HG02870 (cell line): ENCODE measurements around the gene MYADML2.
"Not testable (repeated sequence)": the region's sequence is repeated elsewhere in the genome, so short reads cannot be mapped to it uniquely, and the experiment has no call there.

Experiments
- ATAC-seq: cut with Tn5 transposase; IDR thresholded peaks from one replicate; pipeline ENCODE4 v1.9.1; 2021; ENCODE audit warnings: mild to moderate bottlenecking, moderate library complexity; ENCODE audit not compliant: unreplicated experiment

MYADML2 gene

GRCh38 chr17:81959362-81960129 lies 12.5 kb upstream of the MYADML2 start:
- ATAC-seq = no peak

DNA sequence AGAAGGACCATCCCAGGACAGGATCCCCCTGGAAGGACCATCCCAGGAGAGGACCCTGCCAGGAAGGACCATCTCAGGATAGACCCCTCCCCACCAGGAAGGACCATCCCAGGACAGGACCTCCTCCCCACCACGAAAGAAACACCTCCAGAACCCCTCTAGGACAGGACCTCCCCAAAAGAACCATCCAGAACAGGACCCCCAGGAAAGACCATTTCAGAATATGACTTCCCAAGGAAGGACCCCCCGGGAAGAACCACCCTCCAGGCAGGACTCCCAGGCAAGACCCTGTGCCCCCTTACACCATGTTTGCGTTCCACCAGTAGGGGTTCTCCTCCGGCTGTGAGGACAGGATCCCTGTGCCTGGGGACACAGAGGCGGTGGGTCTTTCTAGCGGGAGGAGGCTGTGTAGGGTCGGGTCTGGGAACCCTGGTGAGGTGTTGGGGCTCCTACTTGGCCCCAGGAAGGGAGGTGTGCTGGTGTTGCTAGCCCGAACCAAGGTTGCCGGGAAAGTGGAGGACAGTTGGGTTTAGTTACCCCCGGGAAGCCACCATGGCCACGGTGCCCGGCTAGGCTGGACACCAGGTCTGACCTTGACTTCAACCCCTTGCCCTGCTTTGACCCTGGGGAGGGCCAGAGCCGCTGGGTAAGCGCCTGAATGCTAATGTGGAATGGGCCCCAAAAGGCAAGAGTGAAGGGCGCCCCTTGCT lies 11.8 kb upstream of the MYADML2 start:
- ATAC-seq = no peak

- no peak for ATAC-seq
Observed at GRCh38 chr17:81957691-81958432, 10.8 kb upstream of the MYADML2 start.

GRCh38 chr17:81956607-81957589 lies 9.9 kb upstream of the MYADML2 start:
- ATAC-seq = no peak

DNA sequence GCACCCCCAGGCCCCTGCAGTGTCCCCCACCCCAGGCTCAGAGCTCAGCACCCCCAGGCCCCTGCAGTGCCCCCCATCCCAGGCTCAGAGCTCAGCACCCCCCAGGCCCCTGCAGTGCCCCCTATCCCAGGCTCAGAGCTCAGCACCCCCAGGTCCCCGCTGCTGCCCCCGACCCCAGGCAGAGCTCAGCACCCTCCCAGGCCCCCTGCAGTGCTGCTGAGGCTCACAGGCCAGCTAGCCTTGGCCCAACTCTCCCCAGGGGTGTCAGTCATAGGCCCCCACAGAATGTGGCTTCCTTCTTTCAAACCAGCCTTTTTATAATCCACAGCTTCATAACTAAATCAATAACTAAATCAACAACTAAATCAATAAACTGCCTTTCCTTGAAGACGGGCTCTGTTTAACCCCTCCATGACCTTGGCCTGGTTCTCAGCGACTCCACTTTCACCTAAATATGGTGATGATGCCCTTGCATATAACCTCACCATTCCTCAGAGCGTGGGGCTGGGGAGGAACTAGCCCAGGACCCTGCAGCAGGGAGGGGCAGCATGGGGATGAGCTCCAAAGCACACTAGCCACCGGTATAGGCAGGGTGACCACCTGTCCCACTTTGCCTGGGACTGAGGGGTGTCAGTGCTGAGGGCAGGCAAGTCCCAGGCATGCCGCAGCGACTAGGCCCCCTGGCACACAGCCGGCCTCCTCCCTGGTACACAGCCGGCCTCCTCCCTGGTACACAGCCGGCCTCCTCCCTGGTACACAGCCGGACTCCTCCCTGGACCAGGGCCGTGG lies 8.9 kb upstream of the MYADML2 start:
- ATAC-seq = no peak

DNA sequence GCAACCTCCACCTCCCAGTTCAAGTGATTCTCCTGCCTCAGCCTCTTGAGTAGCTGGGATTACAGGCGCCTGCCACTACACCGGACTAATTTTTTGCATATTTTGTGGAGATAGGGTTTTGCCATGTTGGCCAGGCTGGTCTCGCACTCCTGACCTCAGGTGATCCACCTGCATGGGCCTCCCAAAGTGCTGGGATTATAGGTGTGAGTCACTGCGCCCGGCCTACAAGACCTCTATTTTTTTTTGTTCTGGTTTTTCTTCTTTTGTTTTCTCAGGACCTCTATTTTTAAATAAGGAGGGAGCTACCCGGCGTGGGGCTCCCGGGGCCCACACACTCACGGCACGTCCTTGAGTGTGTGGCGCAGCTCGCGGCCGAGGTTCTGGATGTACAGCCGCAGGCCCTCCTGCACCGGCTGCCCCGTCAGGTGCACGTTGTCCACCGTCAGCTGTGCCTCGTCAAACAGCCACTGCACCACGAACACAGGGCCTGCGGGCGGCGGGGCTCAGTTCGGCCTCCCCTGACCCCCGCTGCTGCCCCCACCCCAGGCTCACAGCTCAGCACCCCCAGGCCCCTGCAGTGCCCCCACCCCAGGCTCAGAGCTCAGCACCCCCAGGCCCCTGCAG lies 8.1 kb upstream of the MYADML2 start:
- no peak for ATAC-seq

- ATAC-seq = no peak
Observed at GRCh38 chr17:81954131-81955057, 7.4 kb upstream of the MYADML2 start.

GRCh38 chr17:81953443-81953842 lies 6.4 kb upstream of the MYADML2 start:
- not testable (repeated sequence) for ATAC-seq

DNA sequence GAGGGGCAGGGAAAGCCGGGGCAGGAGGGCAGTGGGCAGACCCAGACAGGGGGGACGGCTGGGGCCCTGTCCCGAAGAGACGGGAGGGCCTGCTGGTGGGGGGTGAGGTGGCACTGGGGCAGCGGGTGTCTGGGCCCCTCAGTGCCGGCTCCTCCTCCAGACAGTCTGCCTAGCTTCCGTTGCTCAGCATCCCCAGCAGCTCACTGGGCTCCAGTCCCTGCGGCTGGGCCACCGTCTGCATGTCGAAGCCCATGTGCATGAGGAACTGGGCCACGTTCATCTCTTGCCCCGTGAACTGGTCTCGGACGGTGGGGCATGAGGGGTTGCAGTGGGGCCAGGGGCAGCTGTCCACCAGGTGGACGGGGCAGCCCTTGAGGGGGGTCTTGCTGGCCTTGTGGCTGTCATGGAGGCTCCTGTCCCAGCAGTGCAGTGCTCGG lies 5.8 kb upstream of the MYADML2 start:
- no peak for ATAC-seq

- no peak for ATAC-seq
Observed at GRCh38 chr17:81951785-81952684, 5.0 kb upstream of the MYADML2 start.

DNA sequence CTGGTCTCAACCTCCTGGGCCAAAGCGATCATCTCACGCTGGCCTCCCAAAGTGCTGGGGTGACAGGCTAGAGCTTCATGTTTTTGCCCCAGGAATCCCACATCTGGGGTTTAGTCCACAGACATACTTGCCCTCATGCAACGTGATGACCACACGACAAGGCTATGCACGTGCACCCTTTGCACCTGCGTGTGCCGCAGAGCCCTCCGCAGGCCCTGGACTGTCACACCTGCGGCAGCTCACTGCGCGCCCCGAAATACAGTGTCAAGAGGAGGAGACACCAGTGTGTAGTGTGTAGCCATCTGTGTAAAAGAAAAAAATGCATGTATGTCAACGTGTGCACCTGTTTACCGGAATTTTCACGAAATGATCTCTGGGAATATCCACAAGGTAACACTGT lies 3.5 kb upstream of the MYADML2 start:
- ATAC-seq = no peak

DNA sequence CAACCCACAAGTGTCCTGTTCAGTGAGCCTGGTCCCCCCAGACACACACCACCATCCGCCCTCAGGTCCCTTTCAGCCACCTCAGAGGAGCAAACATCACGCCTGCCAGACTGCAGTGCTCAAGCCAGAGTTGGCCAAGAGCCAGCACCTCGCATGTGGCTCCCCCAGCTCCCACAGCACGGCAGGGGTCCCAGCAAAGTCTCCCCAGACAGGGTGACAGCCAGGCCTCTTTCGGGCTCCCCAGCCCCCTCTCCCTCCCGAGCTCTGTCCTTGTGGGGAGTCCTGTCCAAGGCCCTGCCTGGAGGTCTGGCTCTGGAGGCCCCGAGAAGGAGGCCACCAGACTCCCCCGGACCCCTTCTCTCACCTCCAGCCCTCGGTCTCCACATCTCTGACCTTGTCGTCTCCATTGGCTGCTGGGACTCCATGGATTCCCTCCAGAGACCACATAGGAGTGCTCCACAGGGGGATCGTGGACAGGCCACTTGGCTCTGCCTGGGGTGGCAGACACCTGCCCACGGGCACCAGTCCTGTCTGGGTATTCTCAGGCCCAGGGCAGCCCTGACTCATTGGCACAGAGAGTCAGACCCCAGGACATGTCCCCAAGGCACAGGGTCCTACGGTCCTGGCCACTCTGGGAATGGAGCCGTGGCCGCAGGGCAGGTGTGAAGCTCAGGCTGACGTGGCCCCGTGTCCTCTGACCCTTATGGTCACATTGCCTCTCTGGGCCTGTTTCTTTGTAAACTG lies 1.8 kb upstream of the MYADML2 start:
- ATAC-seq = no peak

DNA sequence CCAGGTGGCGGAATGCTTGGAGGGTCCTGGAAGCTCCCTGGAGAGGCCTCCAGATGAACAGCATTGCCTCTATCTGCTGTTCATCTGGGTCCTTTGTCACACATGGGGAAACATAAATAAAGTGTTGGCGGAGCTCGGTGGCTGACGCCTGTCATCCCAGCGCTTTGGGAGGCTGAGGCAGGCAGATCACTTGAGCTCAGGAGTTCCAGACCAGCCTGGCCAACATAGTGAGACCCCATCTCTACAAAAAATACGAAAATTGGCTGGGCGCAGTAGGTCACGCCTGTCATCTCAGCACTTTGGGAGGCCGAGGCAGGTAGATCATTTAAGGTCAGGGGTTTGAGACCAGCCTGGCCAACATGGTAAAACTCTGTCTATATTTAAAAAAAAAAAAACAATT lies 2.2 kb downstream of the MYADML2 start:
- ATAC-seq = no peak

- no peak for ATAC-seq
Observed at GRCh38 chr17:81942167-81942553, 4.9 kb downstream of the MYADML2 start.

DNA sequence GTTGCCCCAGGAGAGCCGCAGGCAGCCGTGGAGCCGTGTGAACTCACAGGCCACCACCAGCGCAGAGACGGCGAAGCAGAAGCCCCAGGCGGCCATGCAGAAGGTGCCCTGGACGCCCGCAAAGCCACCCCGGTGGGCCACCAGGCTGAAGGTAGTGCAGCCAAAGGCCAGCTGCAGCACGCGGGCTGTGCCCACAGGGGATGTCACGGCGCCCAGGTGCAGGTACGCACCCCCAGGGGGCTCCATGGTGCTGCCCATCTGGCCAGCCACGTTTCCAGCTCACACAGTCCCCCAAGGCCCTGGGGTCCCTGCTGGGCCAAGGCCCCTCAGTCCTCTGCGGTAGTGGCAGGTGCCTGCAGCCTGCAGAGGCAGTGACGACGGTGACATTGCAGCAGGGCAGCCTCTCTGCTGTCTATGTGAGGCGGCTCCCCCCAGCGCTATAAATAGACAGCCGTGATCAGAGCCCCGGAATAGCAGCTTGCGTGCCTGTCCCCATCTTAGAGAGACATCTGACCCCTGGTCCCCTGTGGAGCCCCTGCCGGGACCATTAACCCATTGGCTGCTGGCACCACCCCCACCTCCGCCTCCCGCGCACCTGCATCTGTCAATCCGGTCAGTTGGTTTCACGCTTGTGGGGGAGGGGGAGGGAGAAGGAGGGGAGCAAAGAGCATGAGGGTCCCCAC lies 5.4 kb downstream of the MYADML2 start:
- no peak for ATAC-seq
